Measurements from ENCODE around the gene UTP25.

DNA sequence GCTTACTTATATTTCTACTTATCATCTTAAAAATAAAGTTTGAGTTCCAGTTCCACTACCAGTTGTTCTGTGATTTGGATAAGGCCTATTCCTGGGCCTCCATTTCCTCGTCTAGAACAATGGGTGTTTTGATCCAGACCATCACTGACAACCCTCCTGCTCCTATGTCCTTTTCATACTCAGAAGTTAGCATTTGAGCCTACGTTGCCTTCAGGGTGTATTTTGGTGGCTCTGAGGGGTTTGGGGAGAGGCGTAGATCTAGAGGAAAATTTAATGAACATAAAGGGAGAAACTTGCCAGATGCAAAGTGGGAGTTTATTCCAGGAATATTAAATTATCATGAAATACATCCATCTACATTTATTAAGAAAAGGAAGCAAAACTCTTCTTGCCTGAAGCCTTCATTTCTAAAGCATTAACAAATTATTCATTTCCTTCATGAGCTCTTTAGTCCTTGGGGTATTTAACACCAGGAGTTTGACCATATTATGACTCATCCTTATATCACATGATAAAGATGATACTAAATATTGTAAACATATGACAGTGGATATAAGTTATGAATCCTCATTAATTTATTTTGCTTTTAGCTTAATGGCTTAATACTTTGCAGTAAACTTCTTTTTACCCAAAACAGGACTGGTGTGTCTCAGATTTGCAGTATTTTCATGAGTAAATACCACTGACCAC lies 63.0 kb downstream of the UTP25 start:
- TF ChIP-seq POLR2A (IDR thresholded peaks at IDR 0.05): no peak
- TF ChIP-seq, protein P1, sequence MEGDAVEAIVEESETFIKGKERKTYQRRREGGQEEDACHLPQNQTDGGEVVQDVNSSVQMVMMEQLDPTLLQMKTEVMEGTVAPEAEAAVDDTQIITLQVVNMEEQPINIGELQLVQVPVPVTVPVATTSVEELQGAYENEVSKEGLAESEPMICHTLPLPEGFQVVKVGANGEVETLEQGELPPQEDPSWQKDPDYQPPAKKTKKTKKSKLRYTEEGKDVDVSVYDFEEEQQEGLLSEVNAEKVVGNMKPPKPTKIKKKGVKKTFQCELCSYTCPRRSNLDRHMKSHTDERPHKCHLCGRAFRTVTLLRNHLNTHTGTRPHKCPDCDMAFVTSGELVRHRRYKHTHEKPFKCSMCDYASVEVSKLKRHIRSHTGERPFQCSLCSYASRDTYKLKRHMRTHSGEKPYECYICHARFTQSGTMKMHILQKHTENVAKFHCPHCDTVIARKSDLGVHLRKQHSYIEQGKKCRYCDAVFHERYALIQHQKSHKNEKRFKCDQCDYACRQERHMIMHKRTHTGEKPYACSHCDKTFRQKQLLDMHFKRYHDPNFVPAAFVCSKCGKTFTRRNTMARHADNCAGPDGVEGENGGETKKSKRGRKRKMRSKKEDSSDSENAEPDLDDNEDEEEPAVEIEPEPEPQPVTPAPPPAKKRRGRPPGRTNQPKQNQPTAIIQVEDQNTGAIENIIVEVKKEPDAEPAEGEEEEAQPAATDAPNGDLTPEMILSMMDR (IDR thresholded peaks at IDR 0.05): no peak
